GM12892 (cell line): ENCODE data around the gene SLC66A2.

Experiments
- DNase-seq: peaks from one replicate; pipeline ENCODE4 v3.0.0; 2011; ENCODE audit not compliant: insufficient read length
- FAIRE-seq: peaks from 2 replicates; lab custom pipeline; 2011; peaks lifted over from hg19 to GRCh38; lab: Jason Lieb, UNC
- POLR2A ChIP-seq: IDR thresholded peaks from 2 replicates; pipeline ENCODE4 v1.6.1; 2011; ENCODE audit warnings: low read depth, low read length, control low read depth
- POLR2AphosphoS5 ChIP-seq: IDR thresholded peaks from 2 replicates; pipeline ENCODE4 v1.6.1; 2011; ENCODE audit warnings: low read depth, low read length, control low read depth
- TAF1 ChIP-seq: IDR thresholded peaks from 2 replicates; pipeline ENCODE4 v1.6.1; 2011; ENCODE audit warnings: low read depth, mild to moderate bottlenecking, control low read depth, low read length, borderline replicate concordance

The SLC66A2 gene

DNA sequence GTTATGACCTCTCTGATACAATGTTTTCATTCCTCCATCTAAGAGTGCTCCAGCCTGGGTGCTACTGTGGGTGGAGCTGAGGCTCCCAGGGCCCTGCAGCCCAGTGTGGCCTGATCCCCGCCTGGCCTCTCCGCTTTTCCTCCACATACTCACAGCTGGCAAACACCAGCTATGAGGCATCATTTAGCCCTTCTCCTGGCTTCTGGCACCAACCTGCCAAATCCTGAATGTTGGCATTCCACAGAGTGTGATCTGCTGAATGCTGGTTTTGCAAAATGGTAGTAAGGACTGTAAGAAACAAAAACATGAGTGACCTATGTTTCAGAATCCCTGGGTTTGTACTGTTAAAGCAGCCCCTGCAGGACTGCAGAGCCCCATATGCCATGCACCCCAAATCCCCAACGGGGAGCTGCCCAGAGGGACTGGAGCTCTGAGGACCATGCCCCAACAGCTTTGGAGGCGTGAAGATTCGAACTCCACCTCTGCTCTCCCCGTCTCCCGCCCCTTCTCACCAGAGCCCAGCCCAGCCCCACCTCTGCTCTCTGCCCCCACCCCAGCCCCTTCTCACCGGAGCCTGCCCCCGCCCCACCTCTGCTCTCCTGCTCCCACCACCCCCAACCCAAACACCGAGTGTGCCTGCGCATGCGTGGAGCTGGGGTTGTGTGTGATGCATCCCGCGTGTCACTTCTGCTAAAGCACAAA, 4.2 kb downstream of the SLC66A2 start:
- no peak for TF ChIP-seq POLR2A
- no peak for TF ChIP-seq TAF1
- no peak for TF ChIP-seq POLR2AphosphoS5
- no peak for DNase-seq
- FAIRE-seq = no peak

GRCh38 chr18:79945118-79946042, 6.1 kb downstream of the SLC66A2 start:
- no peak for FAIRE-seq
- TF ChIP-seq POLR2AphosphoS5 (no peak), TAF1 (no peak), POLR2A (no peak; the same call in 1 of the 2 replicates)
- DNase-seq = no peak

GRCh38 chr18:79944746-79945117, 6.7 kb downstream of the SLC66A2 start:
- DNase-seq (no peak), FAIRE-seq (no peak)
- TF ChIP-seq POLR2AphosphoS5 (no peak), POLR2A (no peak), TAF1 (no peak)

DNA sequence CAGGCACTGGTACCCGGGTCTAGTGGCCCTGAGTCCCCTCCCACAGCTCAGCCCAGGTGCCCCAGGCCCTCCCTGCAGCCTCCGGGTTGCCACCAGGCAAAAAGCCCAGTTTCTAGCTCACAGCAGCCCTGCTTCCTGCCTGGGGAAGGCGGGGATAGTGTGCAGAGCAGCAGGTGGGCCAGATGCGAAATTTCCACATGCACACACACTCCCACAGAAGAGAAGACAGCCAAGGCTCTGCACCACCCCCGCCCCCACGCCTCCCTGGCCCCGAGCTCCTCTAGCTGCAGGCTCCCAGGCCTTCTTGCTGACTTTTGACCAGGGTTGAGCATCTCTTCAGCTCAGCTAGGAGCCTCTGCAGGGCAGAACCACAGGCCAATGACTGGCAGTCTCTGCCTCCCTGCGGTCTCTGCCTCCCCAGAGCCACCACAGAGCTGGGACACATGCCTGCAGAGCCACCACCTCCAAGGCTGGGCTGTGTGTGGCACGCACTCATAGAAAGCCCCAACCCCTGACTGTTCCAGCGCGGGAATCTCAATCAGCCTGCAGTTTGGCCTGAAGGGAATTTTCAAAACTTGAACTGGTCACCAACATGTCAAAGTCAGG, 7.2 kb downstream of the SLC66A2 start:
- FAIRE-seq (no peak), DNase-seq (no peak)
- TF ChIP-seq POLR2AphosphoS5 (no peak), POLR2A (no peak)

DNA sequence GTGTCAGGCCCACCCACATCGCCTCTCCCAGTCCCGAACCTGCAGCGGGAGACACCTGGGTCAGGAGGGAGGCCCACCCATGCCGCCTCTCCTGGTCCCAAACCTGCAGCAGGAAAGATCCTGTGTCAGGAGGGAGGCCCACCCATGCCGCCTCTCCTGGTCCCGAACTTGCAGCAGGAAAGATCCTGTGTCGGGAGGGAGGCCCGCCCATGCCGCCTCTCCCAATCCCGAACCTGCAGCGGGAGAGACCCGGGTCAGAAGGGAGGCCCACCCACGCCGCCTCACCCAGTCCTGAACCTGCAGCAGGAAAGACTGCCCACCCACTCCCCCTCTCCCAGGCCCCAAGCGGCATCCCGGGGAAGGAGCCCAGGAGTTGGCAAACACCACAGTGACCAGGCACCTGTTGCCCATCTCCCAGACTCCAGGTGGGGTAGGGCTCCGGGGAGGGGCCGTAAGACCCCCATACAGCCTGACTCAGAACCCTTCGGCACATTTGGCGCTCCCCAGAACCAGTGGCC, 7.8 kb downstream of the SLC66A2 start:
- FAIRE-seq (no peak), DNase-seq (no peak)
- no peak for TF ChIP-seq TAF1
- TF ChIP-seq POLR2AphosphoS5 = no peak
- TF ChIP-seq POLR2A = no peak

GRCh38 chr18:79942786-79943607, 8.5 kb downstream of the SLC66A2 start:
- FAIRE-seq (no peak), DNase-seq (no peak)
- TF ChIP-seq POLR2A = no peak
- TF ChIP-seq TAF1 = no peak
- no peak for TF ChIP-seq POLR2AphosphoS5

GRCh38 chr18:79942211-79942610, 9.2 kb downstream of the SLC66A2 start:
- no peak for TF ChIP-seq POLR2A
- no peak for TF ChIP-seq TAF1
- TF ChIP-seq POLR2AphosphoS5 = no peak
- FAIRE-seq = no peak

DNA sequence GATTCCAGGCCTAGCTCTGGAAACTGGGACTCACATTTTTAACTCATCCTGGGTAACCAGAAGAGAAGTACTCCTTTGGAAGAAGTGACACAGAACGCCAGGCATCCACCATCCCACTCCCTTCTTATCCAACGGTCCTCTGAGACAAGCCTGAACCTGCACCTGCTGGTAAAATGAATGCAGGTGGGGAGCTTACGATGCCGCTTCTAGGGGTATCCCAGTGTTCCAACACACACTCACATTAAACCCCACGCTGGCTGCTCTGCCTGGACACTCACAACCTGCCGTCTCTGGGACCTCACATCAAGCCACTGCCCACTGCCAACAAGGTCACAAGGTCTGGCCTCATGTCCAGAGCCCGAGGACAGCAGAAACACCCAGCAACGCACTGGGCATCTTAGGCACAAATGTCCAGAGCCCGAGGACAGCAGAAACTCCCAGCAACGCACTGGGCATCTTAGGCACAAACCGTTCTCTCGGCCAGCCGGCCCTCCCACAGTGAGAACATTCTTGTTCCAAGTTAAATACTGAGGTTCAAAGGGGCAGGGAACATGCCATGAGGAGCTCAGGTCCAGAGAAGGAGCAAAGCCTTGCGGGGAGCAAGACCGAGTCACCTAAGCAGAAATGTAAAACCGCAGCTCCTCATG, 9.9 kb downstream of the SLC66A2 start:
- no peak for DNase-seq
- FAIRE-seq = no peak
- no peak for TF ChIP-seq POLR2A
- no peak for TF ChIP-seq POLR2AphosphoS5
- no peak for TF ChIP-seq TAF1

More at GRCh38 chr18:79942211-79942610, 9.2 kb downstream of the SLC66A2 start:
- DNase-seq = no peak

DNA sequence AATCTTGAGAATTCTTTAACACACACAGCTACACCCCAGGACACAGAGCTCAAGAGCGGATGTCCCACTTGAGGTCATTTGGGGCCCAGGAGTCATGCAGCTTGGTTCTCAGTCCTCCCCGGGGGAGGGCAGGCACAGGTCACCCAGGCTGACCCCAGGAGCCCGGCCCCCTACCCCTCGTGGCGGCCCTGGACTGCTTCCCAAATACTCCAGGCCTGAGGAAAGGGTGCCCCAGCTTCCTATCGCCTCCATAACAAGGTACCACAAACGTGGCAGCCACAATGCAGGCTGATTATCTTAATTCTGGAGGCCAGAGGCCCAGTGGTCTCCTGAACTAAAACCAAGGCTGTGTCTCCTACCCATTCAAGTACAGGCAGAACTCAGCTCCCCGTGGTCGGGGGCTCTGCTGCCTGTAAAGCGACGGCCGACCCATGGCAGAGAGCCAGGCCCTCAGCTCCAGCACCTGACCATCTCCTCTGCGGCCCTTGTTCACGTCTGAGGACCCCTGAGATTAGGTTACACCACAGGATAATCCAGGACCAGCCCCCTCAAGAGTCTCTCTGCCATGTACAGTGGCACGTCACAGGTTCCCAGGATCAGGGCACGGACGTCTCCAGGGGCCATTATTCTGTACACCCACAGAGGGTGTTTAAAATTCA, 10.5 kb downstream of the SLC66A2 start:
- DNase-seq = no peak
- FAIRE-seq = no peak

More for the DNA sequence above, 10.5 kb downstream of the SLC66A2 start:
- TF ChIP-seq TAF1 (no peak), POLR2AphosphoS5 (no peak), POLR2A (no peak)
